Measurements from ENCODE around the gene DOCK6.

DOCK6 gene

DNA sequence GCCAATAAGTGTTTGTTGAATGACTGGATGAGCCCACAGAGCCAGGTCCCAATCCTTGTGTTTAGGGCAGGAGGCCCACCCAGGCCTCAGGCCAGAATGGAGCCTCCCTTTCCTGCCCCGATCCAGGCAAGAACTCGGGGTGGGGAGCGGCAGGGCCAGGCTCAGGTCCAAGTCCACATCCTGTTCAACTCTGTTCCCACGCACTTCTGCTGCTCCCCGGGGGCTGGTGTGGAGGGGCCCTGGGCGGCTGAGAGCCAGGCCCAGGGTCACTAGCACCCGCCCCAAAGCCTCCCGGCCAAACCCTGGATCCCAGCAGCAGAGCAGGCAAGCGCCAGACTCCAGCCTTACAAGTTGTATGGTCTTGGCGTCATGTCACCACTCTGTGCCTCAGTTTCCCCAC is 14.9 kb downstream of the DOCK6 start:
- no peak for DNase-seq (ENCODE audit: low read depth)

DNA sequence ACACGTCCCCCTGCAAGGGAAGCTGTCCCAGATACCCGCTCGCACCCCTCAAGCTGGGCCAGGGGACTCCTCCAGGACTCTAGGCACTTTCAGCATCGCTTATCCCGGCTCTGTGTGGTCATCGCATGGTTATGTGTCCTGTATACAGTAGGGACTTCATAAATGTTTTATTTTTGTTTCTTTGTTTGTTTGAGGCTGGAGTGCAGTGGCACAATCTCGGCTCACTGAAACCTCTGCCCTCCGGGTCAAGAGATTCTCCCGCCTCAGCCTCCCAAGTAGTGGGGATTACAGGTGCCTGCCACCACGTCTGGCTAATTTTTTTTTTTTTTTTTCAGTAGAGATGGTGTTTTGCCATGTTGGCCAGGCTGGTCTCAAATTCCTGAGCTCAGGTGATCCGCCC is 15.4 kb downstream of the DOCK6 start:
- no peak for DNase-seq (ENCODE audit: low read depth)

DNA sequence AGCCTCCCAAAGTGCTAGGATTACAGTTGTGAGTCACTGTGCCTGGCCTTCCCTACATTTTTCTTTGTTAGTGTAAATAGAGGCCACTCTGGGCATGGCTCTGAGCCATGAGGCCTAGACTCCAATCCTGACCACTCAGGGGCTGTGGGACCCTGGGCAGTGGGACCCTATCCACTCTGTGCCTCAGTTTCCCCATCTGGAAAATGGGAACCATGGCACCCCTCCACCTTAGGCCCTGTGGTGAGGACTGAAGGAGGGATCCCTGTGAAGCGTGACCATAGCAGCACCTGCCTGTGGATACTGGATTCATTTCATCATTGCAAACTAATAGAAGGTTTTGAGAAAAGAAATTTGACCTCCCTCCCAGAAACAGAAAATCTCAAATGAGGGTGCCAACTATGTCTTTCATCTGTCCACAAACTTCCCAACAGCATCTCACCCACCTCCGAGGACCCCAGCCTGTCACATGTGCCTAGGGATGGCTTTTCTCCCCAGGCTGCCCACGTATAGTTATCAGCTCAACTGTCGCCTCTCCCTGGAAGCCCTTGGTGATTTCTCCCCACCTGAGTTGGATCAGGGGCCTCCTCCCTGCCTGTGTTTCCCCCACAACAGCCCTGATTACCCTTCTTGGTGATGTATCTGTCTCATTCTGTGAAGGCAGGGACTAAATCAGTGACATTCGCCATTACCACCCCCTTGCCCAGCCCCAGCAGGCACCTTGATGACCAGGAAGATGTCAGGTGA is 17.3 kb downstream of the DOCK6 start:
- DNase-seq (ENCODE audit: low read depth), result no peak

DNA sequence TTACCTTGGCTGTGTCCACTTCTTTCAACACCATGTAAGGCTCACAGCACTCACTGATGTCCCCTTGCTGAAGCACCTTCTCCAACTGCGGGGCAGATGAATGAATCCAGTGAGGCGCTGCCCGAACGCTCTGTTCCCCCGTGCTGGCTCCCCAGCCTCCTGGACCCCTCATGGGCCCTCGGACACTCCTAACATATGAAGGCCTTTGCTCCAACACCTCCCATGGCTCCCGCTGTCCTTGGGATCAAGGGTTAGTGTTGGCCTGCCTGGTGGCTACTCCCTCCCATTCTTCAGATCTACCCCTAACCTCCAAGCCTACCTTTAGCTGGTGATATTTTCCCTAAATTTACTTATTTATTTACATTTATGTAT is 18.5 kb downstream of the DOCK6 start:
- DNase-seq (ENCODE audit: low read depth), result no peak

DNA sequence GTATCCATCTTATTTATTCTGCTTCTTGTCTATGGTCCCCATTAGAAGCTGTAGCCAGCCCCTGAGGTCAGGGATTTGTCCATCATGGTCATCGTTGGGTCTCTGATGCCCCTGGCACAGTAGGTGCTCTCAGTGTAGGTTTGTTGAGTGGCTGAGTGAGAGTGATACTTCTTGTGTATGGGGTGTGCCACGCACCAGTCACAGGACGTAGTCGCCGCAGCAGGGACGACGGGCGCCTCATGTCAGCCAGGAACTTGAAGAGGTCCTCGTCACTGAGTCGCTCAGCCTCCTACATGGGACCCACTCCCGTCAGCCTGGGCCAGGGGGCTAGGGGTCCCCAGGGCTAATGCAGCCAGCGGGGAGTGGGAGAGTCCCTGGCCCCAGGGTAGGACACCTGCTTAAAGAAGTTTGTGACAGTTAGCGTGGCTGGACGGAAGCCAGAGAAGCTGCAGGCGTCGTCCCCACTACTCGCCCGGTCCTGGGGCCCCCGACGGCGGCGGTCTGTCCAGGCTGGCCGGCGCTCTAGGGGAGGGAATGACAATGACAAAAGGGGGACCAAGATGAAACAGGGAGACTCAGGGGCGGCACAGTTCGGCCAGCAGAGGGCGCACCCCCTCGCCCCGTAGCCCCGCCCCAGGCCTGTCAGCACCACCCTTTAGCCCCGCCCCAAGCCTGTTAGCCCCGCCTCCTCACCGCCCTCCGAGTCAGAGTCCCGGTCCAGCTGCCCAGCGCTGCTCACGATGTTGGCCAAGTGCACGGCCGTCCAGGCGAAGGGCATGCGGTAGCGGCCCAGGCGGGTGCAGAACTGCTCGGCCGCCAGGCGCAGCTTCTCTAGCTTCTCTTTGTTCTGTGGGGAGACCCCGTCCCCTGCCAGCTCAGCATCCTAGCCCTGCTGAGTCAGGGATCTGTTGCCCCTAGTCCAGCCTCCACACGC is 19.2 kb downstream of the DOCK6 start:
- peak; percentile 81 for DNase-seq (ENCODE audit: low read depth)

DNA sequence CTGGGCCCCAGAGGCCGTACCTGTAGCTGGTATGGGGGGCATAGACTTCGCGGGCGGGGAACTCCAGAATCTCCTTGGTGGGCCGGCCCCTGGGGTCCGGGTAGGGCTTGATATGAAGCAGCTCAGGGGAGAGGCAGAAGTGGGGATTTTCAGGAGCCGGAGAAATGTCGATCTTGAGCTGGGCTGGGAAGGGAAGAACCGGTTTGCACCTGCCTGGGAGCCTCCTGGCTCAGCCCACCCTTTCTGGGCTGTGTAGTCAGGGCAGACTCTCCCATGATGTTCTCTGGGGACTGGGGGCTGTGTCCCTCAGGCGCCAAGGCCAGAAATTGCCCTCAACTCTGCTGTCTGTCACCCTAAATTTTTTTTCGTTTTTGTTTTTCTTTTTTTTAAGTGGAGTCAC is 20.3 kb downstream of the DOCK6 start:
- no peak for DNase-seq (ENCODE audit: low read depth)

DNA sequence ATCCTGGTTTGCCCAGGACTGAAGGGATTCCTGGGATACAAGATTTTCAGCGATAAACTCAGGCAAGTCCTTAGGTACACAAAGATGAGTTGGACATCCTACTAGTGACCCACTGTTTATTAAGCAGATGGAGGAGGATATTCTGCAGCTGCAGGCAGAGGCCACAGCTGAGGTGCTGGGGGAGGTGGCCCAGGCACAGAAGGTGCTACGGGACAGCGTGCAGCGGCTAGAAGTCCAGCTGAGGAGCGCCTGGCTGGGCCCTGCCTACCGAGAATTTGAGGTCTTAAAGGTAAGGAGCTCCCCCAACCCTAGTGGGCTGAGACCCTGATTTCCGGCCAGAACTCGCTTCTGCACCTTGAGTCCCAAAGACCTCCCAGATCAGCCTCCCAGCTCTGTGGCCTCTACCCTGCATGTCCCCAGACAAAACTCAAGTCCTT is 22.3 kb downstream of the DOCK6 start:
- DNase-seq (ENCODE audit: low read depth), result no peak

DNA sequence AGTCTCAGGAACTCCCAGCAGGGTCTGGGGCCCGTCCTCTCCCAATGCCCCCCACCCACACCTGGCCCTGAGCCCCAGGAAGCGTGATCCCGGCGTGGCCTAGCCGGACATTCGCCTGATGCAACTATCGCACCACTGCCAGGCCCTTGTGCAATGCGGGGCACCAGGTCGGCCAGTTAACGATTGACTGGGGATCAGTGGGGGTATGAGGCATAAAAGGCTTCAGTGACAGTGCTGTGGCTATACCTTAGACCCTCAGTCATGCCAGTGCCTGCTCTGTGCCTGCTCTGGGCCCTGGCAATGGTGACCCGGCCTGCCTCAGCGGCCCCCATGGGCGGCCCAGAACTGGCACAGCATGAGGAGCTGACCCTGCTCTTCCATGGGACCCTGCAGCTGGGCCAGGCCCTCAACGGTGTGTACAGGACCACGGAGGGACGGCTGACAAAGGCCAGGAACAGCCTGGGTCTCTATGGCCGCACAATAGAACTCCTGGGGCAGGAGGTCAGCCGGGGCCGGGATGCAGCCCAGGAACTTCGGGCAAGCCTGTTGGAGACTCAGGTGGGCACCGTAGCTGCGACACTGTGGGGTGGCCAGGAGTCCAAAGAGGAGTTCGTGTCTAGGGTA is 22.8 kb downstream of the DOCK6 start, which contains the start of gene ANGPTL8:
TSS of gene ANGPTL8 (plus strand) at position 243 of the 624 bp plus-strand sequence. CDS start at position 262, 19 bp downstream.
- DNase-seq (ENCODE audit: low read depth), result no peak

DNA sequence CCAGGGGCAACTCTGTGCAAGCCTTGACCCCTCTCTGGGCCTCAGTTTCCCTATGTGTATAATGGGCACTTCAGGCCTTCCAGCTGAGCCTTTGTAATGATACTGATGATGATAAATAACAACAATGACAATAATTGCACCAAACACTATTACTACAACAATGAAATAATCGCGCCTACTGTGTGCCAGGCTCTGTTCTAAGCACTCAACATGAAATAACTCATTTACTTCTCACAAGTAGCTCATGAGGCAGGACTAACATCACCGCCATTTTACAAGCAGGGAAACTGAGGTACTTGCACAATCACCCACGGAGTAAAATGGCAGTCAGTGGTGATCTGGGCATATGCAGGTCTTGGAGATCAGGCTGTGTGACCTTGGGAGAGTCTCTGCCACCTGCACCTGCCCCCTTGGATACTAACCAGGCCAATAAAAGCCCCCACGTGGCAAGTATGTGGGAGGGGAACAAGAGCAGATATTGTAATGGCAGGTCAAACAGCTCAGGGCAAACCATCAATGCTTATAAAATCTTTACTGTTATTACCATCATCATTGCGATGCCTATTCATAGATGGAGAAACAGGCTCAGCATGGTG is 23.4 kb downstream of the DOCK6 start:
- DNase-seq (ENCODE audit: low read depth), result no peak

DNA sequence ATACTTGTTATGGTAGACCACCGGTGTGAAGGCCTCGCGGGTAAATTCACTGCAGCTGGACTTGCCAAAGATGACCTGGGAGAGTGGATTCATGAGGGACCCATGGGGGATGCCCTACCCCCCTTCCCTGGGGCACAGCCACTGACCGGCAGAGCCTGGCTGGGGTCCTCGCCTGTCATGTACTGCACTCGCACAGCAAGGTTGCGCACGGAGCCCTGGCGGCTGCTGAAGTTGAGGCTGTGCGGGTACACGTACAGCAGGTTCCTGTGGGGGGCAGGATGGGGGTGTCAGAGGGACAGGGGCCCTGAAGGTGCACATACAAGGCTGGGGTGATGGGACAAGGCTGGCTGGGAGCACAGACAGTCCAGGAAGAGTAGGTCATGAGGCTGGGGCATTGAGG is 24.3 kb downstream of the DOCK6 start:
- no peak for DNase-seq (ENCODE audit: low read depth)

DNA sequence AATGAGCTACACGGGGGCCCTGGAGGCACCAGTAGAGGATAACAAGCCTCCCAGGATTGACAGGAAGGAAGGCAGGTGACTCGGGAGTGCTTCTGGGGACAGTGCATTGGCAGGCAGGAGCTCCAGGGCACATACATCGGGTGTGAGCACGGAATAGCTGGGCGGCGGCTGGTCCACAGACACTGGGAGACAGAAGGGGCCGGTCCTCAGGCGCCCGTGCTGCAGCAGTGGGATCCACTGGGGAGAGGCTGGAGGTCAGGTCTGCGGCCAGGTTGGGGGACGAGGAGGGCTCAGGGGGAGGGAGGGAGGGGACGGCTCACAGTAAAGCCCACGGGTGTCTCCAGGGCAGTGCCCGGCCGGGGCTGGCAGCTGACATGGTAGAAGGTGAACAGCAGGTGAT is 25.0 kb downstream of the DOCK6 start:
- DNase-seq (ENCODE audit: low read depth), result no peak

DNA sequence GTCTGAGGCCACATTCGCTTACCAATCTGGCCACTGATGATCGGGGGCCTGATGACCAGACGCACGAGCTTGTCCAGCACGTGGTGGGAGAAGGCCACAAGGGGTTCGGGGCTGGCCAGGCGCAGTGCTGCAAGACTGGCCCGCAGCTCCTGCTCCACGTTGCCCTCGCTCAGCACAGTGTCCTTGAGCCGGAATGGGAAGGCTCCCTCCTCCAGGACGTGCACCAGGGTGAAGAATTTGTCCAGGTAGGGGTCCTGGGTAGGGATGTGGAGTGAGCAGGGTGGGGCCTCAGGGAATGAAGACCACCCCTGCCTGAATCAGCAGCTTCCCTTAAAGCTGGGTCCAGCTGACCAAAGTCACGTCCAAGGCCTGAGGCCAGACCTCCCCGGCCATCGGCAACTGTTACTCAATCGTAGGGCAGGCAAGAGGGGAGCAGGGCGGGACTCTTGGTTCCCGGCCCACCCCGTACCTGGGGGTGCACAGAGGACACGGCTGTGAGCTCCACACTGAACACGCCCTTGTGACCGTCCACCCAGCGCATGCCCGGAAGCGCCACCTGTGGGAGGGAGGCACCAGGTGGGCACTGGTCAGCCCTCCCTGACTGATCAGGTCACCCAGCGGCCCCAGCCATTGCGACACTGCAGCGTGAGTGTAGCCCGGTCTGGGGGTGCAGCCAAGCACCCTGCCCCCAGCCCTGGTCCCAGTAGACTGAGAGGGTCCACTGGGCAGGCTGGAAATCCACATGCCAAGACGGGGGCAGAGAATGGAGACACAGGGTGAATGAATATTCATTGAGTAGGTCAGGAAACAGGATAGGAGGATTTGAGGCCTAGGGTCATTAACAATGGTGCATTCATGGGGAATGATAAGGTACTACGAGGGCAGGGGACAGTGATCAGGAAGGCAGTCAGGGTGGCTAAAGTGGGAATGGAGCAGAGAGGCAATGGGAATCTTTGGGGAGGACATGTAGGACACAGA is 25.7 kb downstream of the DOCK6 start:
- no peak for DNase-seq (ENCODE audit: low read depth)

DNA sequence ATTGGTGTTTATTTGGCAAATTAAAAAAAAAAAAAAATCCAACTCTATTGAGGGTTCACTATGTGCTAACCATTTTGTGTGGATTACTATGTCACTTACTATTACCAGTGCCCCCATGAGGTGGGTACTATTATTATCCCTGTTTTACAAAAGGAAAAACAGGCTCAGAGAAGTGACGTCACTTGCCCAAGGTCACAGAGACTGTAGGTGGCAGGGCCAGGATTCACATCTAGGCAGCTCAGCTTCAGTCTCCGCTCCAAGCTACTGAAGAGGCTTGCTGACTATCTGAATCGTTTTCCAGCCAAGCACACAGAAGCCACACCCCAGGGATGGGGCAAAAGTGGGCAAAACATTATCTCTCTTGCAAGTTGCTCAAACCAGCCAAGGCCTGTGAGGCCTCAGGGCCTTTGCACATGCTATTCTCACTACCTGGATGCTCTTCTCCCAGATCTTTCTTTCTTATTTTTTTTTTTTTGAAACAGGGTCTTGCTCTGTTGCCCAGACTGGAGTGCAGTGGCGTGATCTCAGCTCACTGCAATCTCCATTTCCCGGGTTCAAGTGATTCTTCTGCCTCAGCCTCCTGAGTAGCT is 27.7 kb downstream of the DOCK6 start:
- no peak for DNase-seq (ENCODE audit: low read depth)

DNA sequence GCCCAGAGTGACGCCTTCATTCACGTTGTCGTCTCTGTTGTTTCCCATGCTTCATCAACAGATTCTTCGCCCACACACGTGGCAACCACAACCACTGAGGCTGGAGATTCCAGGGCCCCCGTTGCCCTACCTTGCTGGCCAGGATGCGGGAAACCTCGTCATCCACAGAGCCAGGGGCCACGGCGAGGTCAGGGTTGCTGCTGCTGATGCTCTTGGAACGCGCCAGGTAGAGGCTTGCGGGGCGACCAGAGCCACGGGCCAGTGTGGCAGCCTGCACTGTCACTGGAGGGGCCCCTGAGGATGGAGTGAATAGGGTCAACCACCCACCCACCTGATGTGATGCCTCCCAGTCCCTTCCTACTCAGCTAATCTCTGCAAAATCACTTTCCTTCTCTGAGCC is 29.3 kb downstream of the DOCK6 start:
- DNase-seq (ENCODE audit: low read depth), result no peak

DNA sequence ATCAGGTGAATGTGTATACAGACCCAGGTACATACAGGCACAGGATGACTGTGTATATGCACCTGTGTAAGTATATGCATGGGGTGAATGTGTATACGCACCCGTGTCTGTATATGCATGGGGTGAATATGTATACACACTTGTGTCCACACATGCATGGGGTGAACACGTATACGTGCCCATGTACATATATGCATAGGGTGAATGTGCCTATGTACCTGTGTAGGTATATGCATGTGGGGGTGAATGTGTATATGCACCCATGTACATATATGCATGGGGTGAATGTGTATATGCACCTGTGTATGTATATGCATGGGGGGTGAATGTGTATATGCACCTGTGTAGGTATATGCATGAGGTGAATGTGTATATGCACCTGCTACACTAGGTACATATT is 29.8 kb downstream of the DOCK6 start:
- DNase-seq (ENCODE audit: low read depth), result no peak

DNA sequence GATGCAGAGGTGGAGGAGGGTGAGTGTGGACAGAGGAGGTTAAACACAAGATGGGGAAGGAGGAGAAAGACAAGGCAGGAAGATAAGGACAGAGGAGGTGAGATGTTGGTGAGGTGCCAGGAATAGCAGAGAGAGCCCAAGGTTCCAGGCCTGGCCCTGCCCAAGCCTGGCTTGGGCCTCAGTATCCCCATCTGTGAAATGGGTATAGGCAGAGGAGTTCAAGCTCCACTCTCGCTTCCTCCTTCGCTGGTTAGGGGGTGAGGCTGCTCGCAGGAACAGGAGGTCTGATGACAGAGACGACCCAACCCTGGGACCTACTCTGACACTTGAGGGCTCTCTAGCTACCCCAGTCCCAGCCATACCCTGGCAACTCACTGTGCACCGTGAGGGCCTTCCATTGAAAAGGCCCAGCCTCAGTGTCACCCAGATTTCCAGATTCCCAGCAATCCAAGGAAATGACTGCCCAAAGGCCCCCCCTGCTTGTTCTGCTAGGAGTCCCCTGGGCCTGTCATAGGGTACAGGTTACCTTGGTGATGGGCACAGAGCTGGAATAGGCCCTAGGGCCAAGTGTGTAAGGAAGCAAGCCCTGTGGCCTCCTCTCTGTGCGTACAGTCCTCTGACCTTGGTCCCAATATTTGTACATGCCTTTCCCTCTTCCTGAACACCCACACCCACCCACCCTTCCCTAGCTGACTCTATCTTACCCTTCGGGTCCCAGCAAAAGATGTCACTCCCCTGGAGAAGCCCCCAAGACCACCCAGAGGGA is 31.5 kb downstream of the DOCK6 start:
- DNase-seq (ENCODE audit: low read depth), result no peak

DNA sequence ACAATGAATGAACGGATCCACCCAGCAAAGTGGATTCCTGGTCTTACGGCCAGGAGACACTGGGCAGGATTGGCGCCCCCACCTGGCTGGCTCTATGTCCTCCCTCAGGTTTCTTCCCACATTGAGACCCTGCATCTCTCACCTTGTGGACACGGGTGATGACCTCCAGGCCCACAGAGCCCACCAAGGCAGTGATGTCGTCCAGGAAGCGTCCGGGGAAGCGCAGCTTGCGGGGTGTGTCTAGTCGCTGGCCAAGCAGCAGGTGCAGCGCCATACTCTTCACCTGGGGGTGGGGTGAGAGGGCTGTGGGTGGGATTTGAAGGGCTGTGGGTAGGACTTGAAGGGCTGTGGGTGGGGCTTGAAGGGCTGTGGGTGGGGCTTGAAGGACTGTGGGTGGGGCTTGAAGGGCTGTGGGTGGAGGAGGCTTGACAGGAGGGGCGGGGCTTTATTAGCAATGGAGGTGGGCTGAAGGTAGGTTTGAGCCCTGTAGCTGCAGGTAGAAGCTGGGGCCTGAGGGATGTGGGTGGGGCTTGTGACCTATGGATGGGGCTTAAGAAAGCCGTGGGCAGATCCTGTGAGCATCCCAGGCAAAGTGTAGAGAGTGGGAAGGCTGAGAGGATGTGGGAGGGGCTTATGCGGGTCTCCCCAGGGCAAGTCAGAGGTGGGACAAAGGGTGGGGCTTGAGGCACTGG is 35.0 kb downstream of the DOCK6 start:
- DNase-seq (ENCODE audit: low read depth), result no peak

DNA sequence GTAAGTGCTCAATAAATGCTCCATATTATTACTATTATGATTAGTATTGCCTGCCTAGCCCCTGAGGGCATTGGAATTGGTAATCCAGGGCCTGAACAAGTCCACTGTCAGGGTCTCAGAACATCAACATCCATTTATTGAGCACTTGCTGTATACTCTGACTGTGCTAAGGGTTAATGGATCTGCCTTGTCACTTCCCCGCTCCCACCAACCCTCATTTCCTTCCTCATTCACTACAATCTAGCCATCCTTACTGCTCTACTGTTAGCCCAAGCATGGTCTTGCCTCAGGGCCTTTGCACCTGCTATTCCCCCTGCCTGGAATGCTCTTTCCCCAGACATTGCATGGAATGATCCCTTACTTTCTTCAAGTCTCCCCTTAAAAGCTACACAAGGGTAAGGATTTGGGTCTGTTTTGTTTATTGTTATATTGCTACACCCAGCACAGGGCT is 35.6 kb downstream of the DOCK6 start:
- no peak for DNase-seq (ENCODE audit: low read depth)

DNA sequence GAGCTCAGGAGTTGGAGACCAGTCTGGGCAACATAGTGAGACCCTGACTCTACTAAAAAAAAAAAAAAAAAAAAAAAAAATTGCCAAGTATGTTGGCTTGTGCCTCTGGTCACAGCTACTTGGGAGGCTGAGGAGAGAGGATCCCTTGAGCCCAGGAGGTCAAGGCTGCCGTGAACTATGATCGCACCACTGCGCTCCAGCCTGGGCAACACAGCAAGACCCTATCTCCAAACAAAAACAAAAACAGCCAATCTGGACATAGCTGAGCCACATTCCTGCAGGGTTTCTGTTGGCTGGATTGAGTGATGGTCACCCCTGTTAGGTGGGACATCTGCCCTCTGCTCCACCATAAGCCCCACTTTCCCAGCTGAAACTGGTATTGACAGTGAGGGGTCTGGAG is 36.5 kb downstream of the DOCK6 start:
- no peak for DNase-seq (ENCODE audit: low read depth)
